Stimulated activated CD8-positive, alpha-beta memory T cell treated with anti-CD3 and anti-CD28 coated beads, Interleukin-4, amount 100 ng/mL, for 24 hours (primary cell): ENCODE measurements around the gene LYL1.

ENCODE experiments used
- DNase-seq: peaks from one replicate; pipeline ENCODE4 v3.0.0-alpha.2; 2020; ENCODE audit warnings: low read depth

Gene LYL1

GRCh38 chr19:13092606-13093235 lies 9.9 kb downstream of the LYL1 start:
- no peak for DNase-seq

- no peak for DNase-seq
Observed at GRCh38 chr19:13092158-13092543, 10.5 kb downstream of the LYL1 start.

- no peak for DNase-seq
Observed at GRCh38 chr19:13091400-13092157, 11.1 kb downstream of the LYL1 start.

- no peak for DNase-seq
Observed at GRCh38 chr19:13090511-13091231, 12.0 kb downstream of the LYL1 start.

GRCh38 chr19:13089857-13090507 lies 12.7 kb downstream of the LYL1 start:
- no peak for DNase-seq

- DNase-seq, result no peak
Observed at GRCh38 chr19:13089139-13089856, 13.4 kb downstream of the LYL1 start.

GRCh38 chr19:13087795-13088537 lies 14.7 kb downstream of the LYL1 start:
- DNase-seq, result no peak

- DNase-seq, result no peak
Observed at GRCh38 chr19:13087295-13087694, 15.4 kb downstream of the LYL1 start.

GRCh38 chr19:13086341-13086740 lies 16.3 kb downstream of the LYL1 start:
- no peak for DNase-seq

- DNase-seq, result no peak
Observed at GRCh38 chr19:13085666-13086065, 17.0 kb downstream of the LYL1 start.

GRCh38 chr19:13083627-13084026 lies 19.0 kb downstream of the LYL1 start:
- DNase-seq, result no peak

GRCh38 chr19:13083008-13083404 lies 19.7 kb downstream of the LYL1 start:
- no peak for DNase-seq

GRCh38 chr19:13082192-13083007 lies 20.3 kb downstream of the LYL1 start:
- no peak for DNase-seq

- no peak for DNase-seq
Observed at GRCh38 chr19:13079542-13079986, 23.1 kb downstream of the LYL1 start.

- DNase-seq, result no peak
Observed at GRCh38 chr19:13078897-13079541, 23.6 kb downstream of the LYL1 start.

GRCh38 chr19:13078381-13078780 lies 24.3 kb downstream of the LYL1 start:
- DNase-seq, result no peak

- DNase-seq, result no peak
Observed at GRCh38 chr19:13077240-13077639, 25.4 kb downstream of the LYL1 start.

GRCh38 chr19:13076787-13077186 lies 25.9 kb downstream of the LYL1 start:
- DNase-seq, result no peak

- no peak for DNase-seq
Observed at GRCh38 chr19:13076320-13076719, 26.3 kb downstream of the LYL1 start.

GRCh38 chr19:13074378-13074777 lies 28.3 kb downstream of the LYL1 start:
- no peak for DNase-seq
